Skin epidermis (tissue), 12 donors: ENCODE measurements around the gene INA.
A peak's percentile ranks its signal among the peaks of the same experiment; 100 is the strongest.
"Not testable (repeated sequence)": the region's sequence is repeated elsewhere in the genome, so short reads cannot be mapped to it uniquely, and the experiment has no call there.

Source experiments
- H3K27ac ChIP-seq, 21 experiments: fragments of 200-600 bp; sonication (generic) in 11 of 21; one replicate each; pipeline ENCODE4 v1.5.0; 2020; ENCODE audit warnings: mild to moderate bottlenecking in 3 of 21, inconsistent platforms in 2 of 21, moderate library complexity in 2 of 21
- H3K4me3 ChIP-seq, 7 experiments: fragments of 200-600 bp; sonication (generic) in 2 of 7; one replicate each; pipeline ENCODE4 v1.5.0; 2020; ENCODE audit warnings: inconsistent platforms in 2 of 7, mild to moderate bottlenecking in 2 of 7, moderate library complexity in 1 of 7

Gene INA

DNA sequence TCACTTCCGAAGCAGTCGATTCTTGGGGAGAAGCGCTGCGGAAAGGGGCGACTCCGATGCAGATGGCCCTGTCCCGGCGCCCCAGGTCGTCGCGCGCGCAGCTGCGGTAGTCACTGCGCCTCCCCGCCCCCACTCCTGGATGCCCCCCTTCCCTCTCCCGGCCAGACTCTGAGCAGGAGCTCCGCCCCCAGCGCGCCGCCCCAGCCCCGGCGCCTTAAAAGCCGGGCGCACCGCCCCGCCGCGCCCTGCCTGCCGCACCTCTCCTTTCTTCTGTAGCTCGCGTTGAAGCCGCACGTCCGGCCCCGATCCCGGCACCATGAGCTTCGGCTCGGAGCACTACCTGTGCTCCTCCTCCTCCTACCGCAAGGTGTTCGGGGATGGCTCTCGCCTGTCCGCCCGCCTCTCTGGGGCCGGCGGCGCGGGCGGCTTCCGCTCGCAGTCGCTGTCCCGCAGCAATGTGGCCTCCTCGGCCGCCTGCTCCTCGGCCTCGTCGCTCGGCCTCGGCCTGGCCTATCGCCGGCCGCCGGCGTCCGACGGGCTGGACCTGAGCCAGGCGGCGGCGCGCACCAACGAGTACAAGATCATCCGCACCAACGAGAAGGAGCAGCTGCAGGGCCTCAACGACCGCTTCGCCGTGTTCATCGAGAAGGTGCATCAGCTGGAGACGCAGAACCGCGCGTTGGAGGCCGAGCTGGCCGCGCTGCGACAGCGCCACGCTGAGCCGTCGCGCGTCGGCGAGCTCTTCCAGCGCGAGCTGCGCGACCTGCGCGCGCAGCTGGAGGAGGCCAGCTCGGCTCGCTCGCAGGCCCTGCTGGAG, at the start of gene INA:
Gene INA (plus strand): TSS at position 243 of the 817 bp plus-strand sequence. CDS start 74 bp downstream, at position 317.
- Histone ChIP-seq H3K27ac (no peak within 1 kb of the TSS), H3K4me3 (peak within 1 kb of the TSS in 6 of 7 experiments; percentile 13 to 34 (median 21))

DNA sequence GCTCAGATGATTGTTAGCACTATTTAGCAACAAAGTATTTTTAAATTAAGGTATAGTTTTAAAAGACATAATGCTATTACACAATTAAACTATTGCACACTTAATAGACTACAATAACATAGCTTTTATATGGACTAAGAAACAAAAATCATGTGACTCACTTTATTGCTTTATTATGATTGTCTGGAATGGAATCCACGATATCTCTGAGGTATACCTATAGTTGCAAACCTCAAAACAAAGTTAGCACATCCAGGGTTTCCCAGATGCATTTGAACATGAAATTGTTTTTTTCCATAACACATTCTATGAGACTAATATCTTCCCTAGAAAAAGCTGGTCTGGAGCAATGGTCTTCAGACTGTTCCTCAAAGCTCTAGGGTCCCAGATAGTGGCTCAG, 49.5 kb upstream of the INA start:
- H3K4me3 ChIP-seq = no peak overlapping the region
- no peak overlapping the region for H3K27ac ChIP-seq

DNA sequence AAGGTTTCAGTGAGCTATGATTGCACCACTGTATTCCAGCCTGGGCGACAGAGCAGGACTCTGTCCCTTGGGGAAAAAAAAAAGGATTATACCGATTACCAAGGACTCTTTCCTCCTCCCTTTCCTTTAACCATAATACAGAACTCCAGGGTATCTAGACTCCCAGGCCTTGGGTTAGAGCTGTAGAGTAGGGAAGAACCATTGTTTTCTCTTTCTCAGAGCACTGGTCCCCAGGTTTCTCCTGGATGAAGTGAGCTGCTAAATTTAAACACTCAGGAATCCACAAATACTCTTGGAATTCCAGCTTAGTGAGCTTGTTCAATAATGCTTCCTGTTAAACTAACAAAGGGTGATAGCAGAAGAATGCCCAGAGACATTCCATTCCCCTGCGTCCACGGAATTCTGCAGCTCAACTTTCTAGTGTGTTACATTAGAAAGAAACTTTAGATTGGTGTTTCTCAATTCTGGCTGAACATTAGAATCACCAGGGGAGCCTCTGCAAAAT, 45.8 kb upstream of the INA start:
- Histone ChIP-seq H3K4me3 (no peak overlapping the region), H3K27ac (peak overlapping the region in 5 of 21 experiments; percentile 3 to 72 (median 44))

DNA sequence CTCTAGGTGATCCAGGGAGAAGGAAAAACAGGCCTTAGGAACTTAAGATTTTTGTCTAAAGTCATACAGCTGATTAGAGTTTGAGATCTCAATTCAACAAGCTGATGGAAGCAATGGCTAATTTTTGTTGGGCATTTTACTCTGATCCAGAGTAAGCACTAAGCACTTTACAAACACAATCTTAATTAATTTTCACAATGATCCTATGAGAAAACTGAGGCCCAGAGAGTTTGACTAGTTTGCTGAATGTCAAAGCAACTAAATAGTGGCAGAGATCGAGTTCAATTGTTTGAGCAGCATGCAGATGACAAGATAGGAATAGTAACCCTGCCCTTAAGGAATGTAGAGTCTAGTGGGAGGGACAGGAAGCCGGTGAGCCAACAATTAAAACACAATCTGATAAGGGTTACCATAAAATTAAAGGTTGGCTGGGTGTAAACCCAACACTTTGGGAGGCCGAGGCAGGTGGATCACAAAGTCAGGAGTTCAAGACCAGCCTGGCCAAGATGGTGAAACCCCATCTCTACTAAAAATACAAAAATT, 44.7 kb upstream of the INA start:
- peak overlapping the region in 1 of 21 experiments; percentile 3 for H3K27ac ChIP-seq
- no peak overlapping the region for H3K4me3 ChIP-seq

DNA sequence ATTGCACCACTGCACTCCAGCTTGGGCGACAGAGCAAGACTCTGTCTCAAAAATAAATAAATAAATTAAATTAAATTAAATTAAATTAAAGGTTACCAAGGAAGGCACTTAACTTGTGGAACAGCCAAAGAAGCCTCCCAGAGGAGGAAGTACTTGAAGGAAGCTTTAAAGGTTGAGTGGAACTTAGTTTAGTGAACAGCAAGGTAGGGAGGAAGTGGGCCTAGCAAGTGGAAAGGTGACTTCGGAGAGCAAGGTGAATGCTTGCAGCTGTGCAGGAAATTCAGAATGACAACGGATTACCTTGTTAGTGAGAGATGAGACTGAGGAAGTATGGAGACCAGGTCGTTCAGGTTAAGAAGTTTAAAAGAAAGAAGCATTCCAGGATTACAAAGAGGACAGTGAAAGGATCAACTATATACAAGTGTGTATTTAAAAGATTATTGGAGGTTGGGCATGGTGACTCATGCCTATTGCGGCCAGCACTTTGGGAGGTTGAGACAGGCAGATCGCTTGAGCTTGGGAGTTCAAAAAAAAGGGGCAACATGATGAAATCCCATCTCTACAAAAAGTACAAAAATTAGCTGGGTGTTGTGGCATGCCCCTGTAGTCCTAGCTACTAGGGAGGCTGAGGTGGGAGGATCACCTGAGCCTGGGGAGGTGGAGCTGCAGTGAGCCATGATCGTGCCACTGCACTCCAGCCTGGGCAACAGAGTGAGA, 44.0 kb upstream of the INA start:
- Histone ChIP-seq H3K4me3 (no peak overlapping the region), H3K27ac (no peak overlapping the region)

DNA sequence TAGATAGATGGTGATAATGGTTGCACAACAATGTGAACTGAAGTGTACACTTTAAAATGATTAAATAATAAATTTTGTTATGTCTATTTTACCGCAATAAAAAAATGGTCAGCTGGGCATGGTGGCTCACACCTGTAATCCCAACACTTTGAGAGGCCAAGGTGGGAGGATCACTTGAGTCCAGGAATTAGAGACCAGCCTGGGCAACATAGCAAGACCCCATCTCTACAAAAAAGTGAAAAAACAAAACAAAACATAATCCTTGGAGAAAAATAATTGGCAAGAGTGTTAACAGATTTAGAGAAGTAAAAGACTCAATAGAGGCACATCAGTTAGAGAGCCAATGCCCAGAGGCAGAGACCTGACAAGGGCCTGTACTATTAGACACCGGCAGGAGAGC, 41.2 kb upstream of the INA start:
- no peak overlapping the region for H3K27ac ChIP-seq
- no peak overlapping the region for H3K4me3 ChIP-seq

DNA sequence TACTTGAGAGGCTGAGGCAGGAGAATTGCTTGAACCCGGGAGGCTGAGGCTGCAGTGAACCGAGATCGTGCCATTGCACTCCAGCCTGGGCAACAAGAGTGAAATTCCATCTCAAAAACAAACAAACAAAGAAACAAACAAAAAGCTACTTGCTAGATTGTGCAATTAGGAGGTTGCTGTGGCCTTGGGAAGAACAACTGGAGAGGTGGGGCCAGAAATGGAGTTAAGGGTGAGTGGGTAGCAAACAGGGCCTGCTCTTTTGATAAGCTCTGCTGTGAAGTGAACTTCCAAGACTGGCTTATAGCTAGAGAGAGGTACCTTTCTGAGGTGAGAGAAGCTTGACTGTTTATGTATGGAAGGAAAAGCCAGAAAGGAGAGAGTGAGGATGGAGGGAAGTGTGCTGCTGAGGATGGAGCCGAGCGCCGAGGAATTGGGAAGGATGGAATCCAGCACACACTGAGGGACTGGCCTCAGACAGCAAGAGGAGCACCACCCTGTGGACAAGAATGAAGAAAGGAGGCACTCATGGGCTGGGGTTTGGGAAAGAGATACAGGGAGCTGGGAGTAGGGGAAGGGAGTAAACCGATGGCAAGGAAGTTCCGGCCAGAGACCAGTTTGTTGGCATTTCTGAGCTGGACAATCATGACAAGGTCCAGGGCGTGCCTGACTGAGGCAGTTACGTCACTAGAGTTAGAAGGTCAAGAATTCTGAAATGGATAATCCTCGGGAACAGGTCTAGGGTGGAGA, 38.3 kb upstream of the INA start:
- peak overlapping the region in 3 of 21 experiments; percentile 27 to 78 (median 56) for H3K27ac ChIP-seq
- H3K4me3 ChIP-seq = no peak overlapping the region

DNA sequence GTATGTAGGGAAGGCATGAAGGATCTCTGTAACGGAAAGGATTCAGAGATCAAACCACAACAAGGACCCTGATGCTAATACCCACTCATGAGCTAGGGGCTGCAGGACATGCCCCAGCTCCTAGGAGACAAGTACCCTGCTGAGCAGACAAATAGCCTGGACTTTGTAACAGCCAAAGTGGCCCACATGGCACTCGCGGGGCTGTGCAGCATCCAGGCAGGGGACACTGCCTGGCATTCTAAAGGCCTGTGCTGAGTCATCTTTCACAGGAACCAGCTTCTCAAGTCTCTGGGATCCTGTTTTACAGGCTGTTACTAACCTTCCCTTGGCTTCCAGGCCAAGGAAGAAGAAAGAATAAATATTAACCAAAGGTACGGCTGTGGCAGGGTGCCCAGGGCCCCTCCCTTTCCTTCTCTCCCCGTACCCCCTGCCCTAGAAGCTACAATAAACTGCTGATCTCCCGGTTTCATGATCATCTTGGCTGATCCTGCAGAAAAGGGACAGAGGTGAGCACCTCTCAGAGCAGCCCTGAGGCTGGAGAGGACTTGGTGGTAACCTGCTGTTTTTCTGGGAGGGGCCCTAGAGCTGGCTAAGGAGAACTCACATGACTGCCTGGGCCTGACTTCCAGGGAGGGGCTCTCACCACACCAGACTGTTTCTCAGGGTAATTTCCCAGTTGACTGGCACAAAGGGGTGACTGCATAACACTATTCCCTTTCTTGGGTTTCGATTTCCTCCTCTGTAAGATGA, 35.5 kb upstream of the INA start:
- H3K27ac ChIP-seq = peak overlapping the region in 20 of 21 experiments; percentile 25 to 81 (median 74)

DNA sequence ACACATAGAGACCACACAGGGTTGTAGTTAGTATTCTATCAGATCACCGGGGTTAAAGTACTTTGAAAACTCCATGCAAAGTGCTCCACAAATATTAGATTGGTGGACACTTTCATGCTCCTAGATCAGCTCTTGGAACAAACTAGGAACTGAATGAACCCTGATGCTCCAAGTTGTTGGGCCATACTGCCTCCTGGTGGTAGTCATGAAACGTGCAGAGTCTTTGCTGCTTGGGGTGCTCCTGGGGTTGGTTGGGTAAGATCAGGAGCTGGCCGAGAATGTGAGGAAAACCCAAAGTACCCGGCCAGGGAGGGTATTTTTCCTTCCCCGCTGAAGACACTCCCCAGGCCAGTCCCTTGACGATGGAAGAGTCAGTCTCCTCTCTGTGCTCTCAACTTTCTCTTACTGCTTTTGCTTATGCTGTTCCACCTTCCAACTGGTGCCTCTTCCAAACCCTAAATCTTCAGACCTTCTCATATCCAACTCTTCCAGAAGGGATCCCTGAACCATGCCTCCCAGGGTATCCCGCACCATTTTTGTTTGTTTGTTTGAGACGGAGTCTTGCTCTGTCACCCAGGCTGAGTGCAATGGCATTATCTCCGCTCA, 32.2 kb upstream of the INA start:
- no peak overlapping the region for H3K4me3 ChIP-seq
- H3K27ac ChIP-seq = no peak overlapping the region

More for the DNA sequence above, 35.5 kb upstream of the INA start:
- peak overlapping the region in 1 of 7 experiments; percentile 1 for H3K4me3 ChIP-seq

DNA sequence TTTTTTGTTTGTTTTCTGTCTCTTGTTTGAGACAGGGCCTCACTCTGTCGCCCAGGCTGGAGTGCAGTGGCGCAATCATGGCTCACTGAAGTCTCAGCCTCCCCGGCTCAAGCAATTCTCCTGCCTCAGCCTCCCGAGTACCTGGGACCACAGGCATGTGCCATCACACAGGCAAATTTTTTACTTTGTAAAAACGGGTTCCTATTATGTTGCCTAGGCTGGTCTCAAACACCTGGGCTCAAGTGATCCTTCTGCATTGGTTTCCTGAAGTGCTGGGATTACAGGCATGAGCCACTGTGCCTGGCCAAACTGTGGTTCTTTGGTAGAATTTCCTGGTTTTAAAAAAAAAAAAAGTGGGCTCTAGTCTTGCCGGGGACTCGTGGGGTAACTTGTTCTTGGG, 31.4 kb upstream of the INA start, which contains the start of gene RPEL1:
Gene RPEL1 (plus strand): TSS at position 301 of the 400 bp plus-strand sequence. CDS start 110 bp downstream, outside the sequence.
- H3K27ac ChIP-seq, H3K4me3 ChIP-seq: not testable (repeated sequence)

DNA sequence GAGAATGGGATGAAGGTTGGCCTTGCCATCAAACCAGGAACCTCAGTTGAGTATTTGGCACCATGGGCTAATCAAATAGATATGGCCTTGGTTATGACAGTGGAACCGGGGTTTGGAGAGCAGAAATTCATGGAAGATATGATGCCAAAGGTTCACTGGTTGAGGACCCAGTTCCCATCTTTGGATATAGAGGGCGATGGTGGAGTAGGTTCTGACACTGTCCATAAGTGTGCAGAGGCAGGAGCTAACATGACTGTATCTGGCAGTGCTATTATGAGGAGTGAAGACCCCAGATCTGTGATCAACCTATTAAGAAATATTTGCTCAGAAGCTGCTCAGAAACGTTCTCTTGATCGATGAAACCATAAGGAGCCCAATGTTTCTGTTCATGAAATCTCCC, 30.6 kb upstream of the INA start:
- Histone ChIP-seq H3K27ac (no peak overlapping the region), H3K4me3 (no peak overlapping the region)

DNA sequence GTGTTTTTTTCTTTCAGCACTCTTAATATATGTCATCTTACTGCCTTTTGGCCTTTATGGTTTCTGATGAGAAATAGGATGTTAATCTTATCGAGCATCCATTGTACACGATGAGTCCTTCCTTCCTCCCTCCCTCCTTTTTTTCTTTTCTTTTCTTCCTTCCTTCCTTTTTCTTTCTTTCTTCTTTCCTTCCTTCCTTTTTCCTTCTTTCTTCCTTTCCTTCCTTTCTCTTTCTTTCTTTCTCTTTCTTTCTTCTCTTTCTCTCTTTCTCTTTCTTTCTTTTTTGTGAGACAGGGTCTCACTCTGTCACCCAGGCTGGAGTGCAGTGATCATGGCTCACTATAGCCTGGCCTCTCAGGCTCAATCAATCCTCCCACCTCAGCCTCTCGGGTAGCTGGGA, 22.8 kb upstream of the INA start:
- no peak overlapping the region for H3K27ac ChIP-seq
- no peak overlapping the region for H3K4me3 ChIP-seq

DNA sequence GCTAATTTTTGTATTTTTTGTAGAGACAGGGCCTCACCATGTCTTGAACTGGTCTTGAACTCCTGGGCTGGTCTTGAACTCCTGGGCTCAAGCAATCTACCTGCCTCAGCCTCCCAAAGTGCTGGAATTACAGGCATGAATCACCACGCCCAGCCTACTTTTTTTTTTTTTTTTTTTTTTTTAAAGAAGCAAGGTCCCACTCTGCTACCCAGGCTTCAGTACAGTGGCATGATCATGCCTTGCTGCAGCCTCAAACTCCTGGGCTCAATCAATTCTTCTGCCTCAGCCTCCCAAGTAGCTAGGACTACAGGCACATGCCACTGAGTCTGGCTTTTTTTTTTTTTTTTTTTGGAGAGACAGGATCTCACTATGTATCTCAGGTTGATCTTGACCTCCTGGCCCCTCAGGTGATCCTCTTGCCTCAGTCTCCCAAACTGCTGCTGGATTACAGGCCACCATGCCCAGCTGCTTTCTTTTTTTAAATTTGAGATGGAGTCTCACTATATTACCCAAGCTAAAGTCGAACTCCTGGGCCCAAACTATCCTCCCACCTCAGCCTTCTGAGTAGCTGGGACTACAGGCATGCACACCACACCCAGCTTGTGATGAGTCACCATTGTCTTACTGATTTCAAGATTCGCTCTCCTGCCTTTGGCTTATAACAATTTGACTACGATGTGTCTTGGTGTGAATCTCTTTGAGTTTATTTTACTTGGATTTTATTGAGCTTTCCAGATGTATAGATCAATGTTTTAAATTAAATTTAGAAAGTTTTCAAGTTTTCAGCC, 22.2 kb upstream of the INA start:
- H3K4me3 ChIP-seq = no peak overlapping the region
- H3K27ac ChIP-seq = no peak overlapping the region

DNA sequence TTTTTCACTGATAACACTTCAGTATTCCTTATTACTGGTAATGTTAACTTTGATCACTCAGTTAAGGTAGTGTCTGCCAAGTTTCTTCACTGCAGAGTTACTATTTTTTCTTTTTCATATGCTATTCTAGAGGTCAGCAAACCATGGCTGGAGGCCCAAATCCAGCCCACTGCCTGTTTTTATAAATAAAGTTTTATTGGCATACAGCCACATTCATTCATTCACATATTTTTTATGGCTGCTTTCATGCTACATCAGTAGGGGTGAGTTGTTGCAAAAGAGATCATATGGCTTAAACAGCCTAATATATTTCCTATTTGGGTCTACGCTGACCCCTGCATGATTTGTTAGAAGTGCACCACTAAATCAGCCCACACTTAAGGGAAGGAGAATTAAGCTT, 20.3 kb upstream of the INA start:
- Histone ChIP-seq H3K4me3 (no peak overlapping the region), H3K27ac (no peak overlapping the region)

DNA sequence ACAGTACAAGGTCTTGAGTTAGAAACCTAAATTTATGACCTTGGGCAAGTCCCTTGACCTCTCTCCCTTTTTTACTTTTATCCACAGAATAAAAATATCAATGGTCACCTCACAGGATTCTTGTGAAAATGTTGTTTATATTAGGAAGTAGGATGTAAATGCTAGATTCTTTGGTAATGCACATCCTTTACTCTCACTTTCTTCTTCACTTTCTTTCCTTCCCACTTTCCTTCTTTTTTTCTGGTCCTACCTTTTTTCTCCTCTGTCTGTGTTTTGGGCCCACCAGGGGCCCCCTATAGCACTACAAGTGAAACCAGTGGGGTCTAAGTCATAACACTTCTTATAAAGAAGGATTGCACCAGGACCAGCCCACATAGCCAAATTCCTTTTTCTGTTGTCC, 19.1 kb upstream of the INA start:
- no peak overlapping the region for H3K4me3 ChIP-seq
- H3K27ac ChIP-seq = no peak overlapping the region

DNA sequence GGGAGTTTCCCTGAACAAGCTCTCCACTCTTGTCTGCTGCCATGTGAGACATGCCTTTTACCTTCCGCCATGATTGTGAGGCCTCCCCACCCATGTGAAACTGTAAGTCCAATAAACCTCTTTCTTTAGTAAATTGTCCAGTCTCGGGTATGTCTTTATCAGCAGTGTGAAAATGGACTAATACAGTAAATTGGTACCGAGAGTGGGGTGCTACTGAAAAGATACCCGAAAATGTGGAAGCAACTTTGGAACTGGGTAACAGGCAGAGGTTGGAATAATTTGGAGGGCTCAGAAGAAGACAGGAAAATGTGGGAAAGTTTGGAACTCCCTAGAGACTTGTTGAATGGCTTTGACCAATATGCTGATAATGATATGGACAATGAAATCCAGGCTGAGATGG, 18.0 kb upstream of the INA start:
- not testable (repeated sequence) for H3K27ac ChIP-seq, H3K4me3 ChIP-seq

DNA sequence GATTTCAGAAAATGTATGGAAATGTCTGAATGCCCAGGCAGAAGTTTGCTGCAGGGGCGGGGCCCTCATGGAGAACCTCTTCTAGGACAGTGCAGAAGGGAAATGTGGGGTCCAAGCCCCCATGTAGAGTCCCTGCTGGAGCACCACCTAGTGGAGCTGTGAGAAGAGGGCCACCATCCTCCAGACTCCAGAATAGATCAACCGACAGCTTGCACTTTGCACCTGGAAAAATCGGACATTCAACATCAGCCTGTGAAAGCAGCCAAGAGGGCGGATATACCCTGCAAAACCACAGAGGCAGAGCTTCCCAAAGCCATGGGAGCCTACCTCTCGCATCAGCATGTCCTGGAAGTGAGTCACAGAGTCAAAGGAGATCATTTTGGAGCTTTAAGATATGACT, 16.9 kb upstream of the INA start:
- H3K27ac ChIP-seq = no peak overlapping the region

DNA sequence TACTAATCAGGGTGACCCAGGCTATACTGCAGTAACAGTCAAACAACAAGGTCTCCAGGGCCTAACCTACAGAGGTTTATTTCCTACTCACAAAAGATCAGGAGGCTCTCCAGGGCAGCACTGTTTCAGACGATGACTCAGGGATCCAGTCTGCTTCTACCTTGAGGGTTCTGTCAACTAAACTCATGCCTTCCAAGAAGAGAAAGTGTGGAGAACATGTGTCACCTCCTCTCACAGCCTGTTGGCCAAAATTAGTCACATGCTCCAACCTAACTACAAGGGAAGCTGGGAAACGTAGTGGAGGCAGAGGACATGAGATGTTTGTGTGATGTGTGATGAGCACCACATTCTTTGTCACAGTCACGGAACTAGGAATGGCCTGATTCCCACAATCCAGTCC, 14.7 kb upstream of the INA start:
- no peak overlapping the region for H3K4me3 ChIP-seq
- H3K27ac ChIP-seq = no peak overlapping the region

More for the DNA sequence above, 16.9 kb upstream of the INA start:
- no peak overlapping the region for H3K4me3 ChIP-seq
